GM06990 (cell line): ENCODE data around the gene NUCKS1.

ENCODE experiments used
- DNase-seq: peaks from one replicate; pipeline ENCODE4 v3.0.0-alpha.2; 2011; ENCODE audit not compliant: insufficient read length; ENCODE audit errors: extremely low read depth
- H3K27me3 ChIP-seq: replicated peaks from 2 replicates; pipeline ENCODE4 v1.6.0; 2011; ENCODE audit warnings: low read length; ENCODE audit not compliant: control insufficient read depth, insufficient read depth
- H3K36me3 ChIP-seq: 2 replicates; pipeline ENCODE4 v1.5.1; 2011; ENCODE audit warnings: low read length; ENCODE audit not compliant: control insufficient read depth, insufficient read depth
- H3K4me3 ChIP-seq: replicated peaks from 2 replicates; pipeline ENCODE4 v1.5.1; 2011; ENCODE audit warnings: low read depth, mild to moderate bottlenecking, control low read depth, low read length
- TF ChIP-seq, protein P1 (sequence below): IDR thresholded peaks from 2 replicates; pipeline ENCODE4 v1.5.1; 2011; ENCODE audit warnings: low read length, control low read depth, mild to moderate bottlenecking, inconsistent platforms; ENCODE audit not compliant: insufficient read depth, poor library complexity, severe bottlenecking

NUCKS1 gene

DNA sequence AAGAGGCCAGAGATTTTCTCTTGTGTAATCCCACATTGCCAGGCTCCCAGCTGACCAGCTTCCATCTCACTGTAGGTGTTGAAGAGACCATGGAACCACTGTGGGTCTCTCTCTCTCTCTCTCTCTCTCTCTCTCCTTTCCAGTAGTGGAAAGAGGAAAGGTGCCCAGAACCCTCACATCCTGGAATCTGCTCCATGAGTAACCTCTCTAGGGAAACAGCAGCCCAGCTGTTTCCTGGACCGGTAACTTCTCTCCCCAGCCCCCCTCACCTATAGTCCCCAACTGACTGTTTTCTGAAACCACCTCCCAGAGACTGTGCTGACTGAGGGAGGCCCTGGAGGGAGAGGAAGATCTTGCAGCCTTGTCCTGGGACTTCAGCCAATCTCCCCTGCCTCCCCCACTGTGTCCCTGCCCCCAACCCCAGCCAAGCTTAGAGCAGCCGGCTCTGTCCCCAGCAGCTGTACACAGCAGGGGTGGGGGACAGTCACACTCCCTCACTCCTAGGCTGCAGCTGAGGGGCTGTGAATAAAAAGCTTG is 49.0 kb downstream of the NUCKS1 start:
- DNase-seq, result no peak
- no peaks in the 10 kb centered on the region for H3K36me3 ChIP-seq
- no peaks in the 10 kb centered on the region; the same call in 1 of the 2 replicates for H3K27me3 ChIP-seq
- TF ChIP-seq, protein P1, sequence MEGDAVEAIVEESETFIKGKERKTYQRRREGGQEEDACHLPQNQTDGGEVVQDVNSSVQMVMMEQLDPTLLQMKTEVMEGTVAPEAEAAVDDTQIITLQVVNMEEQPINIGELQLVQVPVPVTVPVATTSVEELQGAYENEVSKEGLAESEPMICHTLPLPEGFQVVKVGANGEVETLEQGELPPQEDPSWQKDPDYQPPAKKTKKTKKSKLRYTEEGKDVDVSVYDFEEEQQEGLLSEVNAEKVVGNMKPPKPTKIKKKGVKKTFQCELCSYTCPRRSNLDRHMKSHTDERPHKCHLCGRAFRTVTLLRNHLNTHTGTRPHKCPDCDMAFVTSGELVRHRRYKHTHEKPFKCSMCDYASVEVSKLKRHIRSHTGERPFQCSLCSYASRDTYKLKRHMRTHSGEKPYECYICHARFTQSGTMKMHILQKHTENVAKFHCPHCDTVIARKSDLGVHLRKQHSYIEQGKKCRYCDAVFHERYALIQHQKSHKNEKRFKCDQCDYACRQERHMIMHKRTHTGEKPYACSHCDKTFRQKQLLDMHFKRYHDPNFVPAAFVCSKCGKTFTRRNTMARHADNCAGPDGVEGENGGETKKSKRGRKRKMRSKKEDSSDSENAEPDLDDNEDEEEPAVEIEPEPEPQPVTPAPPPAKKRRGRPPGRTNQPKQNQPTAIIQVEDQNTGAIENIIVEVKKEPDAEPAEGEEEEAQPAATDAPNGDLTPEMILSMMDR, result no peak
- no peak overlapping the region for H3K4me3 ChIP-seq

DNA sequence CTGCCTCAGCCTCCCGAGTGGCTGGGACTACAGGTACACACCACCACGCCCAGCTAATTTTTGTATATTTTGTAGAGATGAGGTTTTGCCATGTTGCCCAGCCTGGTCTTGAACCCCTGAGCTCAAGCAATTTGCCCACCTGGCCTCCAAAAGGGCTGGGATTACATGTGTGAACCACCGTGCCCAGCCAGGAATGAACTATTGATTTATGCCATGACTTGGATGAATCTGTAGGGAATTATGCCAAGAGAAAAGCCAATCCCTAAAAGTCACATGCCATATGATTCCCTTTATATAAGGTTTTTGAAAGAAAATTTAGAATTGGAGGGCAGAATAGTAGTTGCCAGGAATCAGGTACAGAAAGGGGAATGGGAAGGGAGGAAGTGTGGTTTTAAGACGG is 50.6 kb downstream of the NUCKS1 start:
- TF ChIP-seq, protein P1, result no peak
- no peak overlapping the region for H3K4me3 ChIP-seq
- H3K27me3 ChIP-seq, result no peaks in the 10 kb centered on the region; the same call in 1 of the 2 replicates
- no peak for DNase-seq
- no peaks in the 10 kb centered on the region for H3K36me3 ChIP-seq

DNA sequence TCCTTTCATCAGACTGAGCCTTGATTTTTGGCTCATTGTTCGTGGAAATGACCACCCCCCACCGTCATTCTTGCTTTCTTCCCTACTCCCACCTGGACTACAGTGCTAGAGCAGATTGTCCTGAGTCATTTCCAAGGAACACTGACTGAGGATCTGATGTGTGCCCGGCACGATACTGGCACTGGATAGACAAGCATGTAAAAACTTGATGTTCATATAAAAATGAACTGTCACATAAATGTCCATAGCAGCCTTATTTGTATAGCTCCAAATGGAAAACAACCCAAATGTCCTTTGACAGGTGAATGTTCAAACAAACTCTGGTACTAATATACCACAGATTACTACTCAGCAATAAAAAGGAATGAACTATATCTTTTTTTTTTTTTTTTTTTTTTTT is 51.1 kb downstream of the NUCKS1 start:
- no peak overlapping the region for H3K4me3 ChIP-seq
- H3K27me3 ChIP-seq, result no peaks in the 10 kb centered on the region; the same call in 1 of the 2 replicates
- no peak for DNase-seq
- no peaks in the 10 kb centered on the region for H3K36me3 ChIP-seq
- TF ChIP-seq, protein P1, result no peak

DNA sequence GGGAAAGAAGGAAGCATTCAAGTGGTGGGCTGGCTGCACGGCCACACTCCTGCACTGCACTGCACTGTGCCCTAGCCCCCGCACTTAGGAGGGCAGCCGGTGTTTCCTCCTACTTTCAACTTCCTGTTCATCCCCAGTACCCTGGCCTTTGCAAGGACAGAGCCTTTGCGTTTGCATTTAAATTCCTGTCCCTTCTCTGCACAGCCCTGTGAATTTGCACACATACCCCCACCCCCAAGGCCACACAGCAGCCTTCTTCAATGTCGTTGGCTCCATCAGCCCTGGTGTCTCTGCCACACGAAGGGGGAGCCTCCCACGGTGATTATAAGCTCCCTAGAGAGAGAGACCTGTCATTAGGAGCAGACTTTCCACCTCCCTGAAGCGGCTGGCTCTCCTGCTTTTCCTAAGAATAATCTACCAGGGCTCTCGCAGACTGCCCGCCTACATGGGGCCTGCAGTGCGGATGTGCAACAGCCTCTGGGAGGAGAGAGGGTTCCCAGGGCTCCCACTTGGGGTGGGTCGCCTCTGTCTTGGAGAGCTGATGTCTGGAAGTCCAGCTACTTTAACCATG is 56.5 kb downstream of the NUCKS1 start:
- H3K36me3 ChIP-seq, result no peaks in the 10 kb centered on the region
- H3K27me3 ChIP-seq, result no peaks in the 10 kb centered on the region; the same call in 1 of the 2 replicates
- no peak overlapping the region for H3K4me3 ChIP-seq
- TF ChIP-seq, protein P1, result no peak
- no peak for DNase-seq

GRCh38 chr1:205692423-205692822 is 57.6 kb downstream of the NUCKS1 start:
- Histone ChIP-seq H3K36me3 (no peaks in the 10 kb centered on the region), H3K27me3 (no peaks in the 10 kb centered on the region), H3K4me3 (no peak overlapping the region)
- TF ChIP-seq, protein P1, result no peak
- DNase-seq, result no peak
